NCI-H1092 treated with DMSO at 0.1 percent for 48 hours (cell line): Measurements from ENCODE around the gene SLC7A6.
"Not testable (repeated sequence)": the region's sequence is repeated elsewhere in the genome, so short reads cannot be mapped to it uniquely, and the experiment has no call there.

ENCODE experiments used
- DNase-seq: peaks from one replicate; lab custom pipeline; 2025; lab: John Stamatoyannopoulos, UW

Gene SLC7A6

DNA sequence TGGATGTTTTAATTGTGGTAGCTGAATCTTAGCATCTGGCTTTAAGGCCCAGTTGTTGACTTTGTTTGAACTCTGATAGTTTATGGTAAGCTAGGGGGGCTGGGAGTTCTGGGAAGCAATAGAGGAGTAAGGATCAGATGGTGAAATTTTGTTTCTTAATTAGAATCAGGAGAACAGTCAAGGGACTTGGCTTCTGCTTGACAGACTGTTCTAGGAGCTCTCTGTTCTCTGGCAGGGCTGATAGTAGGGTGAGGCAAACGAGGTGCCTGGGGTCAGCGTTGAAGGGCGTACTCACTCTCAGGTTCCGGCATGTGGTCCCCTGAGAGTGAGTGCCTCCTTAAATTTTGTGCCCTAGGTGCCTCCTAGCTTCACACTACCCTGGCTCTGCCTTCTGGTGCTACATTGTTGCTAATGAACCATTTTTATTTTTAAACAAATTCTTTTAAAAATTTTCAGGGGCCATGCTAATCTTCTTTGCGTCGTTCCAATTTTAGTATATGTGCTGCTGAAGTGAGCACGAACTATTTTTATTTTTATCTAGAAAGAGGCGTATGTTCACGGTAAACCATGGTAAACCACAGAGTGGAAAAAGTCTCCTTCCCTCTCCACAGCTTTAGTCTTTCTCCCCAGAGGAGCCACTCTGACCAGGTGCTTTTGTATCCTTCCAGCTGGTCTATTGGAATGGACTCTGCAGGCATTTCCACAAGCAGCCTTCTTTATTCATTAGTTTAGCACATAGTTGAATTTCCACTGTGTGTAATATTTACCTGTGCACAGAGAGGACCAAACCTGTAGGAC, 19.7 kb downstream of the SLC7A6 start:
- no peak for DNase-seq

DNA sequence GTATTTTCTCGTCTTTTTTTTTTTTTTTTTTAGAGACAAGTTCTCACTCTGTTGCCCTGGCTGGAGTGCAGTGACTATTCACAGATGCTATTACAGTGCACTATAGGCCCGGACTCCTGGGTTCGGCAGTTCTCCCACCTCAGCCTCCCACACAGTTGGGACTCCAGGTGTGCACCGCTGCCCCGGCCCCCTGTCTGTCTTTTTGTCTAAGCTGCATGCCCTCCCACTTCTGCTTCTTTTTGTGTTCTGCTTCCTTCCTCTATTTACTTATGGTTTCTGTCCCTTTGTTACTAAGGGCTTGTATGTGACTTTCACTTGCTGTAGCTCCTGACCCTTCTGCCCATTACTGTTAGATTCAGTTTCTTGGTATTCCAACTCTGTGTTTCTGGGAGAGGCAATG, 20.5 kb downstream of the SLC7A6 start:
- no peak for DNase-seq

DNA sequence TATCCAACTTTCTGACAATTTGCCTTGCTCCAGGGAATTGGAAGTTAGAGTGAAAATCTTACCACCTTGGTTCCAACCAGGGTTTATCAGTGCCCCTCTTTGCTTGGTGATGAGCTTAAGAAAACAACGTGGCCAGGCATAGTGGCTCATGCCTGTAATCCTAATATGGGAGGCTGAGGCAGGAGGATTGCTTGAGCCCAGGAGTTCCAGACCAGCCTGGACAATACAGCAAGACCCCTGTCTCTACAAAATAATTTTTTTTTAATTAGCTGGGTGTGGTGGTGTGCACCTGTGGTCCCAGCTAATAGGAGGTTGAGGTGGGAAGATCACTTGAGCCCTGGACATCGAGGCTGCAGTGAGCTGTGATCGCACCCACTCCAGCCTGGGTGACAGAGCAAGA, 21.4 kb downstream of the SLC7A6 start:
- no peak for DNase-seq

DNA sequence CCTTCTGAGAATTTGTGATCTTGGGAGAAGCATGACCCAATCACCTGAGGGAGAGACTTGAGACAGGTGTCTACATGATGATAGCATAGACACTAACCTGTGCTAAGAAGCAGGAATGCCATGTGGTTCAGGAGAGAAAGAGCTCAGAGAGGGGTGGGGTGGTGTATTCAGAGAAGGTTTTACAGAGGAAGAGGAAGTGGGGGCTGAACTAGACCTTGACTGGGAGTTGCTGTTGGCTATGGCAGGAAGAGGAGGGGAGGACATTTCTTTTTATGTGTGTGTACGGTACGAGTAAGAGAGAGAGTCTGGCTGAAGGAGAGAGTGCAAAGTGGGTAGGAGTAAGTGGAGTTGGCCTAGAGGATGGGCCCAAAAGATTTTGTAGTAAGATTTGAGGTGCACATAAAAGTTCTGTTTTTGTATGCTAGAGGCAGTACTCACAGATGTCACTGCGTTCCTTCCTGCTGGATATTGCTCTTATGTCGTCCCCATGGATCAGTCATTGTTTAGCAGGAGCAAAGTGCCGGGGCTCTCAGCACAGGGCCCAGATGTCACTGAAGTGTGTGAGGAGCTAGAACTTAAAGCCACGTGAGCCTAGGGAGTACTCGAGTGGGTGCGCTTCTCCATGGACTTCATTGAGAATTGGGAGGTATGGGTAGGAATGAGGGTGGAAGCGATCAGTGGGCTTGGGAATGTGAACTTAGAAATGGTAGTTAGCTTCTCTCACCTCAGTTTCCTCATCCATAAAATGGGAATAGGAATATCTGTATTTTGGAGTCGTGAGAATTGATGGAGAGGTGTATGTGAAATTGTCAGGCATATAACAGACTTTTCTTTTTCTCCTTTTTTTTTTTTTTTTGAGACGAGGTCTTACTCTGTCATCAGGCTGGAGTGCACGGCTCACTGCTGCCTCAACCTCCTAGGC, 22.1 kb downstream of the SLC7A6 start:
- DNase-seq: no peak

- no peak for DNase-seq
Observed at GRCh38 chr16:68287276-68288251, 23.2 kb downstream of the SLC7A6 start.

- no peak for DNase-seq
Observed at GRCh38 chr16:68288252-68288650, 23.9 kb downstream of the SLC7A6 start.

GRCh38 chr16:68288796-68289195, 24.5 kb downstream of the SLC7A6 start:
- not testable (repeated sequence) for DNase-seq

GRCh38 chr16:68289202-68289601, 24.9 kb downstream of the SLC7A6 start:
- no peak for DNase-seq

- no peak for DNase-seq
Observed at GRCh38 chr16:68289621-68290329, 25.4 kb downstream of the SLC7A6 start.

DNA sequence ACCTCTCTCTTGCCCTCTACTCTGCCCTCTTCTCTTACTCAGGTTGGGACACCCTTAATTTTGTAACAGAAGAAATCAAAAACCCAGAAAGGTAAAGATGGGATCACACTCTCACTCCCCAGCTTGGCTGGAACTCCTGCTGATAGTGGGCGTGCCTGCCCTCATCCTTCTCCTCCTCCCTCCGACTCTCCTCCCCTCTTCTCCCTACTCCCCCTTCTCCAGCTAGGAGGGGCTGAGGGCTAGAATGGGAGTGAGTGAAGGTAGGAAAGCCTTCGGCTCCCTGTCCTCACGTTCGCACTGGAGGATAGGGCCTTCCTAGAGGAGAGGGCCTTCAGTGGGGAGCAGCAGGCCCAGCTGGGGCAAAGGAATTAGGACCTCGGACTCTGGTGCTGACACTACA, 26.1 kb downstream of the SLC7A6 start:
- no peak for DNase-seq

- DNase-seq: no peak
Observed at GRCh38 chr16:68291227-68291626, 26.9 kb downstream of the SLC7A6 start.

GRCh38 chr16:68292425-68292824, 28.1 kb downstream of the SLC7A6 start:
- DNase-seq: no peak

GRCh38 chr16:68296291-68296690, 32.0 kb downstream of the SLC7A6 start:
- DNase-seq: no peak

- DNase-seq: no peak
Observed at GRCh38 chr16:68296693-68297092, 32.4 kb downstream of the SLC7A6 start.

DNA sequence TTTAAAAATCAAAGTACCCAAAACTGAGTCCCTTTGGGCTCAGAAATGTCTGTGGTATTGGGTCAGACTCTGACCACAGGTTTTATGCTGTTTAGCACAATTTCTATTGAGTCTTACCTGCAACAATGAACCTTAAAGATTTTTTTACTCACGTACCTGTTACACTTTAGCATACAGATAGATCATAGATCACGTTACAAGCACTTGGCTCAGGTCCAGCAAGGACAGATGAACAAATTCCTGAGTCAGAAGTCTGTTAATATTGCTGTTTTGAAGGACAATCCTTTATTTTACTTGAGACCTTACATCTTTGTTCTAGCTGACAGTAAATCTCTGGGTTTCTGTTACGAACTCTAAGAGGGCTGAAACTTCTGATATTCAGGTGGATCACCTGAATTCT, 33.6 kb downstream of the SLC7A6 start:
- DNase-seq: no peak

GRCh38 chr16:68298312-68298711, 34.0 kb downstream of the SLC7A6 start:
- DNase-seq: no peak

DNA sequence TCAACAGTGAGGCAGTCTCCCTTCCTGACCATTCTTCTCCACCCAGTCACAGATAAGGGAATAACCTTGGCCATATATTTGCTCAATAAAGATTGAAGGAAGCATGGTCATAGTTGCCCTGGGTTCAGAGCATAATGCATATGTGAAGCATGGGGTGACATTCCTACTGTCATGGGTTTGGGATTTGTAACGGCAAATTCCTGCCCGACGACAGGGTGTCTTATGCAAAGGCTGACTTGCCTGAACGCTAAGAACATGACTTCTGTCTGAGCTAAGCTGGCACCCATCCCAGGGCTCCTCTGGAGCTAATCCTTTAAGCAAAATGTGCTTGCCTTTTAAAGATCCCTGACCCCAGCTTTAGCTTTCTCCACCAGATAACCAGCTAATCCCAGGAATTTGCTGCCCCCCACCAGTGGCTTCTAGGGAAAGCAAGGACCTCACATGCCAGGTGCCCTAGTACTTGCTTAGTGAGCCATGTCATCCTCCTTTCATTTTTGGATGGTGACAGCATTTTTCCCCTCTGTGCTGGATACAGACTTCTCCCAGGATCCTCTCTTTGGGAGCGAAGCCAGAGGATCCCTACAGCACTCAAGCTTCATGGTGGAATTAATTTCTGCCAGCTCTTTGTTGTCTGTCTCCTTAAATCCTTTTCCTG, 34.7 kb downstream of the SLC7A6 start:
- no peak for DNase-seq

DNA sequence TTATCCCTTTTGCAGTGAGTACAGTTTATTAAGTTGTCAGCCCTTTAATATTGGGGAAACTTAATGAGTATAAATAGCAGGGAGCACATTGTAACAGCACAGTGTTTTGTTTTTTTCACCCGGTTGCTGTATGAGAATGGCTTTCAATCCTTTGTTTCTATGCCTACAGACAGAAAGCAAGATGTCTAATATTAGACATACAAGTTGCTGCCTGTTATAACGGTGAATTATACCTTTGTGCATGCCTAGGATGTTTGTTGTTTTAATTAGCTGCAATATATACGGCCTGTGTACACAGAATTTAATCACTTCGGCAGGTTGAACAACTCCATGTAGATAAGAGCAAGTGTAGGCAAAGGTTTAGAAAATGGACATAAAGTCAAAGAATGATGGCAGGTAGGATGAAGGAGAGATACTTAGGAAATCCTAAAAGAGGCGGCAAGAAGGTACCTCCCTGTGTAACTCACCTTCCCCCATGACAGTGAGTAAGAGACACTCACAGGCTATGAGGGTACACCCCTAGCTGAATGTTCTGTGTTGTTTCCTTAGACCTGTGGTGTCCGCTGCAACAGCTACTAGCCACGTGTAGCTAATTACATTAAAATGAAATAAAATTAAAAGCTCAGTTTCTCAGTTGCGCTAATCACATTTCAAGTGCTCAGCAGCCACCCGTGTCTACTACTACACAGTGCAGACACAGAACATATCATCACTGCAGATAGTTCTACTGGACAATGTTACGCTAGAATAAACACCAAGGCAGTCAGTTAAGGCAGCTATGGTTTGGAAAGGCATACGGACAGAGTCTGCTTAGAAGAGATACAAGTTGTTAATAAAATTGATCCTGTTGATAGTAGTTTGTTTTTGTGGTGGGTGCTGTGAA, 35.5 kb downstream of the SLC7A6 start:
- no peak for DNase-seq

- DNase-seq: no peak
Observed at GRCh38 chr16:68300734-68301459, 36.6 kb downstream of the SLC7A6 start.
